Stimulated activated CD4-positive, alpha-beta T cell treated with anti-CD3 and anti-CD28 coated beads, Interleukin-2, amount 100 ng/mL, for 48 hours (primary cell): Measurements from ENCODE around the gene EGLN2.
"Not testable (repeated sequence)": the region's sequence is repeated elsewhere in the genome, so short reads cannot be mapped to it uniquely, and the experiment has no call there.

ENCODE experiments used
- DNase-seq, 2 donors: peaks; one replicate each; pipeline ENCODE4 v3.0.0-alpha.2; 2020

Gene EGLN2

GRCh38 chr19:40798683-40799557 is at the start of gene EGLN2:
Gene EGLN2, plus strand, starts transcription at chr19:40799191. Its CDS starts 1,382 bp downstream, at chr19:40800573.
- DNase-seq: peak; percentile 100

- peak; percentile 98 to 100 for DNase-seq
Observed at GRCh38 chr19:40750058-40750873, 48.7 kb upstream of the EGLN2 start, which contains the start of gene ACTMAP. Gene ACTMAP, minus strand, starts transcription at chr19:40750477. Its CDS starts 674 bp downstream, at chr19:40749803.

GRCh38 chr19:40750874-40751537 is 48.0 kb upstream of the EGLN2 start, which contains the start of gene SNRPA:
Gene SNRPA, plus strand, starts transcription at chr19:40751203. Its CDS starts 206 bp downstream, at chr19:40751409.
- peak; percentile 90 to 92 for DNase-seq

GRCh38 chr19:40752257-40752781 is 46.7 kb upstream of the EGLN2 start:
- no peak for DNase-seq

GRCh38 chr19:40754611-40755247 is 44.3 kb upstream of the EGLN2 start:
- DNase-seq: peak; percentile 45 to 52

- DNase-seq: no peak
Observed at GRCh38 chr19:40755248-40755624, 43.8 kb upstream of the EGLN2 start.

- DNase-seq: no peak
Observed at GRCh38 chr19:40755791-40756190, 43.2 kb upstream of the EGLN2 start.

- peak in 1 of 2 donors; percentile 24 for DNase-seq
Observed at GRCh38 chr19:40756502-40757110, 42.4 kb upstream of the EGLN2 start.

GRCh38 chr19:40758491-40758890 is 40.5 kb upstream of the EGLN2 start:
- DNase-seq: no peak

- DNase-seq: no peak
Observed at GRCh38 chr19:40759352-40759751, 39.6 kb upstream of the EGLN2 start.

GRCh38 chr19:40762754-40763470 is 36.1 kb upstream of the EGLN2 start:
- no peak for DNase-seq

- no peak for DNase-seq
Observed at GRCh38 chr19:40763526-40763925, 35.5 kb upstream of the EGLN2 start.

- no peak for DNase-seq
Observed at GRCh38 chr19:40763963-40764362, 35.0 kb upstream of the EGLN2 start.

- DNase-seq: not testable (repeated sequence)
Observed at GRCh38 chr19:40766385-40766784, 32.6 kb upstream of the EGLN2 start.

- no peak for DNase-seq
Observed at GRCh38 chr19:40768869-40769268, 30.1 kb upstream of the EGLN2 start.

GRCh38 chr19:40771101-40771862 is 27.7 kb upstream of the EGLN2 start:
- not testable (repeated sequence) for DNase-seq

- DNase-seq: no peak
Observed at GRCh38 chr19:40774916-40775631, 23.9 kb upstream of the EGLN2 start, which contains the start of gene MIA. Gene MIA, plus strand, starts transcription at chr19:40775521. Its CDS starts 22 bp downstream, at chr19:40775543.

- no peak for DNase-seq
Observed at GRCh38 chr19:40775632-40776022, 23.4 kb upstream of the EGLN2 start.

GRCh38 chr19:40776364-40776763 is 22.6 kb upstream of the EGLN2 start:
- DNase-seq: no peak
